ENCODE measurements around the gene FSTL5.

DNA sequence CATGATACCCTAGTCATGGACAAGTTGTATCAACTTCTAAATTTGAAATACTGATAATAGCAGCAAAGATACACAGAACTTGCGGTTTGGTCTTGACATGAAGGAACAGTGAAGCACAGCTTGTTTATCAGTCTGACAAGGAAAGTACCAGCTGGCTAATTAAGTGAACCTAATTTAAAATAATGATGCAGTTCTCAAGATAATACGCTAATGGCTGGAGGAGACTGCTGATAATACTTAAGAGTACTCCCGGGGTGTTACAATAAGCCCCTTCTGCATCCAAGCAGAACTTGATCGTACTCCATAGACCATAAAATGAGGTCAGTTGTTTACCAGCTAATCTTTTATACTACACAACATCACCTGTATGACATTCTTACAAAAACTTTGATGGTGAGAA, 697.5 kb downstream of the FSTL5 start:
- TF ChIP-seq, protein P1, sequence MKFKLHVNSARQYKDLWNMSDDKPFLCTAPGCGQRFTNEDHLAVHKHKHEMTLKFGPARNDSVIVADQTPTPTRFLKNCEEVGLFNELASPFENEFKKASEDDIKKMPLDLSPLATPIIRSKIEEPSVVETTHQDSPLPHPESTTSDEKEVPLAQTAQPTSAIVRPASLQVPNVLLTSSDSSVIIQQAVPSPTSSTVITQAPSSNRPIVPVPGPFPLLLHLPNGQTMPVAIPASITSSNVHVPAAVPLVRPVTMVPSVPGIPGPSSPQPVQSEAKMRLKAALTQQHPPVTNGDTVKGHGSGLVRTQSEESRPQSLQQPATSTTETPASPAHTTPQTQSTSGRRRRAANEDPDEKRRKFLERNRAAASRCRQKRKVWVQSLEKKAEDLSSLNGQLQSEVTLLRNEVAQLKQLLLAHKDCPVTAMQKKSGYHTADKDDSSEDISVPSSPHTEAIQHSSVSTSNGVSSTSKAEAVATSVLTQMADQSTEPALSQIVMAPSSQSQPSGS (CRISPR knock-in tag; IDR thresholded peaks at IDR 0.05; ENCODE audit: borderline replicate concordance, low read depth), result no peak
- no peak for TF ChIP-seq NFYB (CRISPR knock-in tag; conservative IDR thresholded peaks at IDR 0.05; ENCODE audit: low read depth)
